K562 (cell line): ENCODE results near the gene TMEM167B. TPM values are rescaled to one million over a fixed set of nuclear protein-coding genes. Genes with fewer than 3 reads are reported as not detected.

Experiments used
- BHLHE40 ChIP-seq: IDR thresholded peaks from 2 replicates; pipeline ENCODE4 v1.6.1; 2011; ENCODE audit warnings: low read length, improper control_type of control experiment
- CBFA2T2 ChIP-seq: fragments of 450-650 bp; conservative IDR thresholded peaks from 2 replicates; pipeline ENCODE4 v1.6.1; 2017; ENCODE audit warnings: mild to moderate bottlenecking
- CHD7 ChIP-seq: fragments of 200-600 bp; sonication (generic); IDR thresholded peaks from one replicate; pipeline ENCODE4 v1.6.1; 2012; ENCODE audit warnings: mild to moderate bottlenecking, low read depth, low read length, inconsistent platforms
- HMGN3 ChIP-seq: IDR thresholded peaks from 2 replicates; pipeline ENCODE4 v1.6.1; 2011; ENCODE audit warnings: borderline replicate concordance, low read depth, mild to moderate bottlenecking, mixed read lengths, low read length; ENCODE audit not compliant: insufficient read length; ENCODE audit errors: extremely low read depth
- MCM7 ChIP-seq, 2 experiments: fragments of 450-650 bp; IDR thresholded peaks; 2 replicates each; pipeline ENCODE4 v1.6.1; 2016 to 2018
- MECOM ChIP-seq: fragments of 250-450 bp; sonication (Bioruptor Pico); IDR thresholded peaks from 2 replicates; pipeline ENCODE4 v1.8.0; 2022; ENCODE audit warnings: inconsistent platforms
- ZBTB40 ChIP-seq, 2 experiments: fragments of 450-650 bp in 1 of 2; sonication (generic) in 1 of 2; formaldehyde crosslinking in 1 of 2; IDR thresholded peaks; 2 replicates each; pipeline versions ENCODE4 v1.7.1 to v1.9.0; 2016 to 2022; ENCODE audit warnings: inconsistent platforms in 1 of 2, mild to moderate bottlenecking in 1 of 2, missing genetic modification reagents in 1 of 2
- ZNF232 ChIP-seq: sonication (generic); formaldehyde crosslinking; IDR thresholded peaks from 2 replicates; pipeline ENCODE4 v1.8.0; 2022; ENCODE audit warnings: mild to moderate bottlenecking, missing genetic modification reagents
- polyA plus RNA-seq, 8 experiments: library from polyadenylated mRNA; depleted of rRNA in 4 of 8; stranded (reverse) in 5 of 8; unstranded in 3 of 8; fragments of >200 nt; fragmentation: Nextera tagmentation in 2 of 8; fragmentation: Illumina TruSeq in 1 of 8; extraction: Ambion mirVana in 2 of 8; extraction: Trizol in 1 of 8; gene quantifications; 2 replicates each; pipeline versions ENCODE4 v1.2.1 to v1.2.3, GENCODE V29; 2011 to 2014; ENCODE audit warnings: inconsistent platforms in 1 of 8, missing spikeins in 1 of 8
- total RNA-seq, 7 experiments: library from RNA; depleted of rRNA in 6 of 7; stranded (reverse); fragments of >200 nt in 6 of 7; fragmentation: Illumina TruSeq in 2 of 7; extraction: Trizol in 2 of 7; gene quantifications; 2 replicates each; pipeline versions ENCODE4 v1.2.1 to v1.2.3, GENCODE V29; 2011 to 2021; ENCODE audit warnings: low replicate concordance in 1 of 7

TMEM167B gene
- total and polyA plus RNA-seq, 9 of the 15 experiments (the other 6 are each of a cell fraction or from before 2014, with no cell fraction given), result 17.2 to 36.4 (median 32.2) TPM

GRCh38 chr1:109138358-109138757 is 47.8 kb downstream of the TMEM167B start (continued):
- TF ChIP-seq ZBTB40 (IDR thresholded peaks at IDR 0.05), result no peak
- TF ChIP-seq ZBTB40 (CRISPR knock-in tag; IDR thresholded peaks at IDR 0.05), result no peak
- TF ChIP-seq MECOM (CRISPR knock-in tag), result no peak
- TF ChIP-seq ZNF232 (CRISPR knock-in tag), result no peak
- peak; percentile 38 for TF ChIP-seq CBFA2T2
- TF ChIP-seq MCM7 (IDR thresholded peaks at IDR 0.05), result no peak
- TF ChIP-seq CHD7, result no peak
- no peak for TF ChIP-seq HMGN3
- TF ChIP-seq BHLHE40, result no peak
